VCaP (cell line): ENCODE measurements around the gene MGAT4B.

ENCODE experiments used
- H3K27ac ChIP-seq: fragments of 450-650 bp; 2 replicates; pipeline ENCODE4 v1.5.1; 2017
- TF ChIP-seq, protein P1 (sequence below): fragments of 450-650 bp; conservative IDR thresholded peaks from 2 replicates; pipeline ENCODE4 v1.5.1; 2017; ENCODE audit warnings: mild to moderate bottlenecking, moderate library complexity

The MGAT4B gene

DNA sequence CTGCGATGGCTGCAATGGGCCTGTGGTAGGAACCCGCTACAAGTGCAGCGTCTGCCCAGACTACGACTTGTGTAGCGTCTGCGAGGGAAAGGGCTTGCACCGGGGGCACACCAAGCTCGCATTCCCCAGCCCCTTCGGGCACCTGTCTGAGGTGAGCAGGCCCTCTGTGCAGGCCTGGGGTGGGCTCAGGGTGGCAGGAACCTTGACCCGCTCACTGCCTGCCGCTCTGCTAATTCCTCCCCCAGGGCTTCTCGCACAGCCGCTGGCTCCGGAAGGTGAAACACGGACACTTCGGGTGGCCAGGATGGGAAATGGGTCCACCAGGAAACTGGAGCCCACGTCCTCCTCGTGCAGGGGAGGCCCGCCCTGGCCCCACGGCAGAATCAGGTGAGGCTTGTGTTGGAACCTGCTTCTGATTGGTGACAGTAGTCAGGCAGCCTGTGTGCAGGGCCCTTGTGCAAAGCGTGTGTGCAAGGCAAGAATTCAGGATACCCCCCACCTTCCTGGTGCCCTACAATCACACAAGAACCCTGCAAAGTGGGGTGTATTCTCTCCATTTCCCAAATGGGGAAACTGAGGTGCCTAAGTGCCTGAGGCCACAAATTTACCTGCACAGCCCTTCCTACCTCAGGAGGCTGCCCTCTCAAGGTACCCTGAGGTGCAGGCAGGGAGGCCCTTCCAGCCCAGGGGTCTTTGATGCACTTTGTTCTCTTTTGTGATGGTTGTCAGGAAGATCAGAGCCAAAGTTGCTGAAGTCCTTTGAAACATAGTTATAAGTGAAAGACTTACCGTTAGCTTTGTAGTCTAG is 17.5 kb upstream of the MGAT4B start:
- peak overlapping the region; percentile 100; the same call in 1 of the 2 replicates for H3K27ac ChIP-seq
- TF ChIP-seq, protein P1, sequence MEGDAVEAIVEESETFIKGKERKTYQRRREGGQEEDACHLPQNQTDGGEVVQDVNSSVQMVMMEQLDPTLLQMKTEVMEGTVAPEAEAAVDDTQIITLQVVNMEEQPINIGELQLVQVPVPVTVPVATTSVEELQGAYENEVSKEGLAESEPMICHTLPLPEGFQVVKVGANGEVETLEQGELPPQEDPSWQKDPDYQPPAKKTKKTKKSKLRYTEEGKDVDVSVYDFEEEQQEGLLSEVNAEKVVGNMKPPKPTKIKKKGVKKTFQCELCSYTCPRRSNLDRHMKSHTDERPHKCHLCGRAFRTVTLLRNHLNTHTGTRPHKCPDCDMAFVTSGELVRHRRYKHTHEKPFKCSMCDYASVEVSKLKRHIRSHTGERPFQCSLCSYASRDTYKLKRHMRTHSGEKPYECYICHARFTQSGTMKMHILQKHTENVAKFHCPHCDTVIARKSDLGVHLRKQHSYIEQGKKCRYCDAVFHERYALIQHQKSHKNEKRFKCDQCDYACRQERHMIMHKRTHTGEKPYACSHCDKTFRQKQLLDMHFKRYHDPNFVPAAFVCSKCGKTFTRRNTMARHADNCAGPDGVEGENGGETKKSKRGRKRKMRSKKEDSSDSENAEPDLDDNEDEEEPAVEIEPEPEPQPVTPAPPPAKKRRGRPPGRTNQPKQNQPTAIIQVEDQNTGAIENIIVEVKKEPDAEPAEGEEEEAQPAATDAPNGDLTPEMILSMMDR: no peak

DNA sequence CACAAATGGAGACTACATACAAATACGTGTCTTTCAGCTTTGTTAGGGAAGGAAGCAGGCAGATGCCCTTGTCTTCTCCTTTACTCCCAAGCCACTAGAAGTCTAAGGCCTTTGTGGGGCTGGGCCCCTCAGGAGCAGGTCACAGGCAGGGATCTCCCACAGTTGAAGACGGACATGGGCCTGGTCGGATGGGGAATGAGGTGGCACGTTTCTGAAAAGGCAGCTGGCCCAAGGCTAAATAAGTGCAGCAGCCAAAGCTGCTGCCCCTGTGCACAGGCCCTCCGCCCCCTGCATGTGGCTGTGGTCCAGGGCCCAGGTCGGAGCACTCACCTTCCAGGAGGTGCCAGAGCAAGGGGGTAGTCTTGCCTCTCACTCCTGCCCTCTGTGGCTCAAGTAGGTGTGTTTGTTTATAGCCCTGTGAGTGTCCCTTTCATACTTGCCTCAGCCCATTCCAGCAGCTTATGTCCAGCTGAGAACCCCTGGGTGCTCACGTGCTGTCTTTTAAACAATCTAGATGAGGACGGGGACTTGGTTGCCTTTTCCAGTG is 15.9 kb upstream of the MGAT4B start:
- peak overlapping the region; percentile 100 for H3K27ac ChIP-seq
- TF ChIP-seq, protein P1: no peak

DNA sequence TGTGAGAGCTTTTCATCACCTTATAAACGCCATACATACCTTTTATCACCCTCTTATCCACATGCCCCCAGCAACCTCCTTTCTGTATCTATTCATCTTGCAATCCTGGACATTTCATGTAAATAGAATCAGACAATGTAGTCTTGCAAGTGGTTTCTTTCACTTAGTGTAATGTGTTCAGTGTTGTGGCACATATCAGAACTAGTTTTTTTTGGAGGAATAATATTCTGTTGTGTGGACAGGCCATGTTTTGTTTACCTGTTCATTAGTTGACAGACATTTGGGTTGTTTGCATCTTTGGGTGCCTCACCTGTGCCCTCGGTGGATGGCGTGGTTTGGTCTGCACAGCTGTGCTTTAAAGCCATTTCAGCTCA is 15.4 kb upstream of the MGAT4B start:
- TF ChIP-seq, protein P1: no peak
- peak overlapping the region; percentile 100 for H3K27ac ChIP-seq

DNA sequence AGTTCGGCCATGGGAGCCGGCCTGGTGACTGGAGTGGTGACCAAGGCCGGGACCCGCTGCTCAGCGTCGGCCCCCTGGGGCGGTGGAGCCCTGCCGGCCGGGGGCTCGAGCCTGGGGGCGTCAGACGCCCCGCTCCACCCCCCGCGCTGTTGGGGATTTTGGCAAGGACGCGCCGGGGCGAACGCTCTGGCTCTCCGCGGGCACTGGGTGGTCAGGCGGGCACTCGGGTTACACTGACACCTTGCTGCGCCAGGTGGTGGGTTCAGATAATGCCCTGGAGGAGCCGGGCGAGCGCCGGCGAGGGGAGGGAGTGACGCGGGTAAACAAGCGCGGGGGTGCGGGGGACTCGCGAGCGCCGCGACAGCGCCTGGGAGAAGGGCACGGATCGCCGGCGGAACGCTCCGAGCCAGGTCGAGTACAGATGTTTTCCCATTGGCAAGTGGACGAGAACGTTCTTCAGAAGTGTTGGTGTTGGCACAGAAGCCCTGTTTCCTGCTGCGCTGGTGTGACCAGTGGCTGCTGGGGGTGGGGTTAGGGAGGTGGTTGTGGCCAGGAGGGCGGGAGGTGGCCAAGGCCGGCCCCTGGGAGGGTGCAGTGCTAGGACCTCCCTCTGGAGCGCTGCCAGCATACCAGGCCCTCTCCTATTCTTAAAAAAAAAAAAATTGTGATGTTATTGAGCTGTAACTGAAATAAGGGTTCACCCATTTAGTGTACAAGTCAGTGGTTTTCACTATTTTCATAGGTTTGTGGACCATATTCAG is 14.8 kb upstream of the MGAT4B start:
- TF ChIP-seq, protein P1: peak; percentile 45
- H3K27ac ChIP-seq: peak overlapping the region; percentile 100

DNA sequence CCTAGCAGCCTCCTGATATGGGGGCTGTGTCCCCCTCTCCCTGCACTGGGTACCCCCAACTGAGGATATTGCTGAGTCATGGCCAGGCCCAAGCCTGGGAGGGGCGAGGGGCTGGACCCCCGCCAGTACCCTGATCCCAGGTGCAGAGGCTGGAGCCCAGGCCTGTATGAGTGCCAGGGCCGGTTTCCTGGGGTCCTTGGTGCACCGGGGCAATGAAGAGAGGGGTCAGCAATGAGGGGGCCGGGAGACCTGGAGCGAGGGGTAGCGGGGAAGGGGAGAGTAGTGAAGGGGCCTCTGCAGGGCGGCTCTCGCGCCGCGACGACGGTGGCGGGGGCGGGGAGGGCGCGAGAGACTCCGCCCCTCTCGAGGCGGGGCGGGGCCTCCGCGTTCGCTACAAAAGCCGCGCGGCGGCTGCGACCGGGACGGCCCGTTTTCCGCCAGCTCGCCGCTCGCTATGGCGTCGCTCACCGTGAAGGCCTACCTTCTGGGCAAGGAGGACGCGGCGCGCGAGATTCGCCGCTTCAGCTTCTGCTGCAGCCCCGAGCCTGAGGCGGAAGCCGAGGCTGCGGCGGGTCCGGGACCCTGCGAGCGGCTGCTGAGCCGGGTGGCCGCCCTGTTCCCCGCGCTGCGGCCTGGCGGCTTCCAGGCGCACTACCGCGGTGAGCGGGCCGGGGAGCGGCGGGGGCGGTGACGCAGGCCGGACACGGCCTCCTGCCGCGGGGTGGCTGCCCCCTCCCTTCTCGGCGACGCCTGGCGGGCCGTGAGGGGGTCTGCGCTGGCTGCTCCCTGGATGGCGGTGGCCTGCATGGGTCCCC is 14.0 kb upstream of the MGAT4B start, which contains the start of gene SQSTM1:
Gene SQSTM1 (plus strand): TSS at position 423 of the 815 bp plus-strand sequence. CDS start 32 bp downstream, at position 455.
- peak within 1 kb of the TSS; percentile 100 for H3K27ac ChIP-seq
- TF ChIP-seq, protein P1: no peak

DNA sequence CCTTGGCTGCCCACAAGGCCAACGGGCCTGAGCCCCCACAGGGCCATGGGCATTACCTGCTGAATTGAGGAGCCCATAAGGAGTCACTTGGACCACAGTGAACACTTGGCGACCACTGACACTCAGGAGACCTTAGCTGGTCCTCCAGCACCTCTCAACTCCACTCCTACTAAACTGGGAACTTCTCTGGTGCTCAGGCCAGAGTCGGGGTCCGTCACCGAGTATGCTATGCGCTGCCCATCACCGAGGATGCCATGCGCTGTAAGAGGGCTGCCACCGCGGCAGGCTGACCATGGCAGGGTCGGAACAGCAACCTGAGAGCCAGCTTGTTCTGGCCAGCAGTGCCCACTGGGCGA is 13.4 kb upstream of the MGAT4B start:
- H3K27ac ChIP-seq: peak overlapping the region; percentile 100

More for the DNA sequence above, 13.4 kb upstream of the MGAT4B start:
- TF ChIP-seq, protein P1: no peak
